Measurements from ENCODE around the gene A2M. TPM values are rescaled to one million over a fixed set of nuclear protein-coding genes. Genes with fewer than 3 reads are reported as not detected.

A2M gene
- total RNA-seq, 1 donor from 2014 or later, result 942 TPM

GRCh38 chr12:9022592-9022991, 93.1 kb downstream of the A2M start:
- intact Hi-C loops (cut with DNase I), result loop anchor here (10.0 kb wide), 1 partner anchor 68 kb away; no protein-coding TSS in a partner anchor

More at GRCh38 chr12:9022592-9022991, 93.1 kb downstream of the A2M start:
- DNase-seq (ENCODE audit: low spot score) (no peak), ATAC-seq (no peak)

Other genes starting within 250 kb of the A2M start
- 44.6 TPM for gene PHC1, start 201.4 kb downstream of the A2M start, total RNA-seq
- gene M6PR, start 166.3 kb downstream of the A2M start, total RNA-seq, result 101 TPM
- 4.5 TPM for gene KLRG1, start 126.4 kb downstream of the A2M start, total RNA-seq
- gene PZP, start 92.5 kb upstream of the A2M start, total RNA-seq, result 0.80 TPM

All from sciatic nerve (tissue), 2 donors.